HepG2 (cell line): ENCODE measurements around the gene SULT1C4. TPM values are rescaled to one million over a fixed set of nuclear protein-coding genes. Genes with fewer than 3 reads are reported as not detected.
A peak's percentile ranks its signal among the peaks of the same experiment; 100 is the strongest.

Experiments
- ATAC-seq: fragments of 200-7000 bp; cut with Tn5 transposase; 3 replicates; pipeline ENCODE4 v1.9.1; 2020; ENCODE audit warnings: mild to moderate bottlenecking, moderate library complexity
- BruUV-seq: library from RNA; stranded (reverse); fragments of 400-500 nt; replicated peaks from 2 replicates; lab custom pipeline; 2021; lab: Mats Ljungman, UMichigan
- CTCF ChIA-PET: fragments of 300-600 bp; formaldehyde crosslinking; extraction: SDS; loops from one replicate; lab custom pipeline; 2021; ENCODE audit warnings: low total read pairs, inconsistent platforms, low intra/inter-chr PET ratio; lab: Yijun Ruan, JAX
- POLR2A ChIA-PET: fragments of 350-600 bp; sonication (Branson Sonifier 250); formaldehyde crosslinking; loops from one replicate; lab custom pipeline; 2020; ENCODE audit warnings: antibody characterized with exemption, inconsistent platforms; lab: Yijun Ruan, JAX
- DNase-seq: peaks from one replicate; pipeline ENCODE4 v3.0.0-alpha.2; 2015; ENCODE audit warnings: low spot score
- FAIRE-seq: peaks from 3 replicates; lab custom pipeline; 2011; peaks lifted over from hg19 to GRCh38; lab: Jason Lieb, UNC
- H2AFZ ChIP-seq: one replicate; pipeline ENCODE4 v1.6.1; 2011; ENCODE audit warnings: low read length, inconsistent platforms
- H3K27ac ChIP-seq: fragments of 300-600 bp; 3 replicates; pipeline ENCODE4 v1.8.0; 2011; ENCODE audit warnings: mixed run types, mild to moderate bottlenecking, mixed read lengths, low read length, inconsistent platforms; ENCODE audit not compliant: insufficient read depth; ENCODE audit errors: extremely low read length
- H3K27me3 ChIP-seq, 2 experiments: fragments of 200-600 bp in 1 of 2; 2 replicates in 1 of 2; 3 replicates in 1 of 2; pipeline versions ENCODE4 v1.6.0 to v1.8.0; 2011; ENCODE audit warnings: low read length in 2 of 2, mild to moderate bottlenecking in 2 of 2, moderate library complexity in 2 of 2, inconsistent platforms in 1 of 2; ENCODE audit not compliant: insufficient read depth in 2 of 2, control insufficient read depth in 1 of 2
- H3K36me3 ChIP-seq, 2 experiments: fragments of 200-600 bp in 1 of 2; replicated peaks in 1 of 2; 2 replicates in 1 of 2; 3 replicates in 1 of 2; pipeline versions ENCODE4 v1.5.1 to v1.8.0; 2011; ENCODE audit warnings: low read length in 2 of 2, inconsistent platforms in 1 of 2; ENCODE audit not compliant: insufficient read depth in 2 of 2, control insufficient read depth in 1 of 2
- H3K4me1 ChIP-seq: 2 replicates; pipeline ENCODE4 v1.5.1; 2012; ENCODE audit warnings: low read length, inconsistent platforms; ENCODE audit not compliant: insufficient read depth
- H3K4me2 ChIP-seq: 2 replicates; pipeline ENCODE4 v1.6.0; 2011; ENCODE audit warnings: low read depth, low read length, inconsistent platforms
- H3K4me3 ChIP-seq, 3 experiments: fragments of 200-600 bp in 1 of 3; sonication (generic), shearing (Covaris generic) in 1 of 3; replicated peaks in 1 of 3; 2 replicates each; pipeline ENCODE4 v1.5.1; 2011 to 2016; ENCODE audit warnings: low read length in 3 of 3, inconsistent platforms in 2 of 3, low read depth in 2 of 3, mild to moderate bottlenecking in 2 of 3, control low read depth in 1 of 3, mixed read lengths in 1 of 3; ENCODE audit not compliant: insufficient read depth in 1 of 3
- H3K79me2 ChIP-seq: one replicate; pipeline ENCODE4 v1.6.1; 2011; ENCODE audit warnings: low read length, inconsistent platforms; ENCODE audit not compliant: insufficient read depth
- H3K9ac ChIP-seq: 2 replicates; pipeline ENCODE4 v1.6.0; 2011; ENCODE audit warnings: mild to moderate bottlenecking, low read depth, low read length, inconsistent platforms; ENCODE audit not compliant: insufficient read depth
- H3K9me3 ChIP-seq: 2 replicates; pipeline ENCODE4 v1.5.1; 2012; ENCODE audit warnings: mild to moderate bottlenecking, low read length
- H4K20me1 ChIP-seq: 2 replicates; pipeline ENCODE4 v1.6.0; 2011; ENCODE audit warnings: inconsistent platforms, mild to moderate bottlenecking, low read length, moderate library complexity; ENCODE audit not compliant: insufficient read depth
- GATAD2A ChIP-seq: IDR thresholded peaks from 2 replicates; pipeline ENCODE4 v1.6.1; 2016
- HMG20A ChIP-seq: IDR thresholded peaks from 2 replicates; pipeline ENCODE4 v1.6.1; 2016; ENCODE audit warnings: borderline replicate concordance
- MAFK ChIP-seq, 2 experiments: IDR thresholded peaks in 1 of 2; conservative IDR thresholded peaks in 1 of 2; 2 replicates each; pipeline ENCODE4 v1.6.1; 2011; ENCODE audit warnings: improper control_type of control experiment in 2 of 2, low read length in 2 of 2
- MBNL3 ChIP-seq: fragments of 250-450 bp; sonication (Bioruptor Pico); conservative IDR thresholded peaks from 2 replicates; pipeline ENCODE4 v1.8.0; 2022; ENCODE audit warnings: mild to moderate bottlenecking, inconsistent platforms
- PPARG ChIP-seq: conservative IDR thresholded peaks from 2 replicates; pipeline ENCODE4 v1.6.1; 2016; ENCODE audit warnings: missing biosample characterization, missing genetic modification reagents
- PTBP1 ChIP-seq: fragments of 200-400 bp; formaldehyde crosslinking; IDR thresholded peaks from 2 replicates; pipeline ENCODE4 v1.6.1; 2018; ENCODE audit warnings: low read length, low read depth; ENCODE audit not compliant: poor library complexity, severe bottlenecking
- SALL1 ChIP-seq: sonication (generic); formaldehyde crosslinking; IDR thresholded peaks from 2 replicates; pipeline ENCODE4 v1.8.0; 2022; ENCODE audit warnings: mild to moderate bottlenecking, missing genetic modification reagents
- SP140L ChIP-seq: sonication (generic); formaldehyde crosslinking; IDR thresholded peaks from 2 replicates; pipeline ENCODE4 v1.4.0; 2020; ENCODE audit warnings: missing genetic modification reagents, borderline replicate concordance
- TARDBP ChIP-seq: sonication (generic); formaldehyde crosslinking; IDR thresholded peaks from 2 replicates; pipeline ENCODE4 v1.8.0; 2022; ENCODE audit warnings: mild to moderate bottlenecking, missing genetic modification reagents
- TBX2 ChIP-seq: sonication (generic); formaldehyde crosslinking; IDR thresholded peaks from 2 replicates; pipeline ENCODE4 v1.5.0; 2020; ENCODE audit warnings: missing genetic modification reagents, mild to moderate bottlenecking, borderline replicate concordance
- TOE1 ChIP-seq: sonication (generic); formaldehyde crosslinking; IDR thresholded peaks from 2 replicates; pipeline ENCODE4 v1.4.0; 2020; ENCODE audit warnings: mild to moderate bottlenecking, missing genetic modification reagents
- ZBTB39 ChIP-seq: sonication (generic); formaldehyde crosslinking; IDR thresholded peaks from 2 replicates; pipeline ENCODE4 v1.5.0; 2020; ENCODE audit warnings: missing genetic modification reagents
- ZIK1 ChIP-seq: sonication (generic); formaldehyde crosslinking; IDR thresholded peaks from 2 replicates; pipeline ENCODE4 v1.5.0; 2020; ENCODE audit warnings: mild to moderate bottlenecking, low read depth, missing genetic modification reagents, borderline replicate concordance
- ZNF670 ChIP-seq: sonication (generic); formaldehyde crosslinking; IDR thresholded peaks from 2 replicates; pipeline ENCODE4 v1.8.0; 2022; ENCODE audit warnings: mild to moderate bottlenecking, missing genetic modification reagents, borderline replicate concordance
- WGBS: methylation state at CpG from one replicate; pipeline ENCODE4 v1.1.6; 2017; ENCODE audit warnings: low lambda C conversion rate; 5-methylcytosine and 5-hydroxymethylcytosine counted together
- in situ Hi-C: cut with HindIII; loops from 2 replicates; pipeline ENCODE4 v1.10.0; 2017; ENCODE audit warnings: low pct_unique_long_range_greater_than_20kb; ENCODE audit not compliant: extremely low pct_ligation_motif_present
- intact Hi-C: fragments of 100-400 bp; cut with micrococcal nuclease; formaldehyde crosslinking; loops from one replicate; pipeline ENCODE4 v1.10.0; 2022; ENCODE audit not compliant: unreplicated experiment
- polyA plus RNA-seq, 8 experiments: library from polyadenylated mRNA; depleted of rRNA in 3 of 8; stranded (reverse) in 7 of 8; unstranded in 1 of 8; fragments of >200 nt; fragmentation: Illumina TruSeq in 4 of 8; extraction: Trizol in 4 of 8; gene quantifications; 2 replicates each; pipeline versions ENCODE4 v1.2.1 to v1.2.3, GENCODE V29; 2011 to 2016; ENCODE audit warnings: low read depth in 4 of 8, missing spikeins in 1 of 8, mixed read lengths in 1 of 8; ENCODE audit not compliant: insufficient read depth in 1 of 8
- total RNA-seq, 5 experiments: library from RNA; depleted of rRNA; stranded (reverse); fragments of >200 nt; fragmentation: Illumina TruSeq; extraction: Trizol; gene quantifications; 2 replicates each; pipeline ENCODE4 v1.2.3, GENCODE V29; 2016; ENCODE audit warnings: low read depth in 1 of 5

SULT1C4 gene
- total and polyA plus RNA-seq, 2 of the 13 experiments (the other 11 are each of a cell fraction or from before 2014, with no cell fraction given) = 1.3 to 8.6 TPM

- ChIA-PET POLR2A (interaction anchor here (0.6 to 2.1 kb wide), 7 partner anchors 7 to 149 kb away, joined by 3 to 10 read pairs (median 5); partner anchors contain the start of genes GCC2, LIMS1 and SULT1C4), CTCF (no interaction called here)
- no peaks in the 10 kb centered on the region for H3K27me3 ChIP-seq
- H3K9ac ChIP-seq = no peak overlapping the region
- no peak for ATAC-seq
- H3K27ac ChIP-seq = peak overlapping the region; percentile 7
- peaks cover 0 to 6% of the 10 kb centered on the region in 2 experiments; a peak in 1 of 5 replicates for H3K36me3 ChIP-seq
- peaks cover 29% of the 10 kb centered on the region for H3K4me1 ChIP-seq
- no peak for DNase-seq
- no peaks in the 10 kb centered on the region for H3K79me2 ChIP-seq
- in situ Hi-C loops (no loop called here), intact Hi-C loops (loop anchor here (2.0 to 5.0 kb wide), 2 partner anchors 14 to 147 kb away; partner anchors contain the start of gene LIMS1)
- FAIRE-seq = no peak
- no TSS peak for BruUV-seq
- 80% methylated on average over 5 of the region's 5 CpGs for WGBS
- no peak overlapping the region for H2AFZ ChIP-seq
- TF ChIP-seq MAFK (conservative IDR thresholded peaks at IDR 0.05 in 1 of 2, IDR thresholded peaks at IDR 0.05 in 1 of 2; ENCODE audit: low read length in 2 of 2) (peak in 1 of 2 experiments; percentile 21; a peak in 1 of 4 replicates), SP140L (no peak)
- H4K20me1 ChIP-seq = no peaks in the 10 kb centered on the region
- no peak overlapping the region for H3K4me2 ChIP-seq
- H3K9me3 ChIP-seq = no peaks in the 10 kb centered on the region
- no peak overlapping the region for H3K4me3 ChIP-seq
Observed at GRCh38 chr2:108384662-108385393, 7.1 kb downstream of the SULT1C4 start.

- Histone ChIP-seq H3K79me2 (no peaks in the 10 kb centered on the region), H2AFZ (no peak overlapping the region), H3K27me3 (no peaks in the 10 kb centered on the region), H3K4me3 (no peak overlapping the region), H3K9me3 (no peaks in the 10 kb centered on the region), H3K36me3 (peaks cover 0 to 6% of the 10 kb centered on the region in 2 experiments; a peak in 1 of 5 replicates), H3K4me2 (peak overlapping the region; percentile 23), H3K9ac (no peak overlapping the region), H3K27ac (peak overlapping the region; percentile 7), H3K4me1 (peaks cover 29% of the 10 kb centered on the region), H4K20me1 (no peaks in the 10 kb centered on the region)
- ATAC-seq (peak; percentile 100), FAIRE-seq (peak; percentile 86), DNase-seq (peak; percentile 87)
- ChIA-PET CTCF (no interaction called here), POLR2A (interaction anchor here (0.6 to 2.1 kb wide), 8 partner anchors 8 to 148 kb away, joined by 3 to 10 read pairs (median 4); partner anchors contain the start of genes GCC2, LIMS1 and SULT1C4)
- WGBS = 63% methylated on average over 5 of the region's 5 CpGs
- intact Hi-C loops = loop anchor here (2.0 to 5.0 kb wide), 2 partner anchors 15 to 147 kb away; partner anchors contain the start of gene LIMS1
- in situ Hi-C loops = no loop called here
- no TSS peak for BruUV-seq
- peak; percentile 82 for TF ChIP-seq GATAD2A (CRISPR knock-in tag)
- no peak for TF ChIP-seq ZIK1 (CRISPR knock-in tag)
- TF ChIP-seq TARDBP (CRISPR knock-in tag) = no peak
- no peak for TF ChIP-seq ZBTB39 (CRISPR knock-in tag)
- peak; percentile 59 for TF ChIP-seq SALL1 (CRISPR knock-in tag)
- TF ChIP-seq TBX2 (CRISPR knock-in tag) = peak; percentile 73; the same call in 1 of the 2 replicates
- TF ChIP-seq ZNF670 (CRISPR knock-in tag) = no peak
- TF ChIP-seq HMG20A (CRISPR knock-in tag) = peak; percentile 69; the same call in 1 of the 2 replicates
- TF ChIP-seq MBNL3 = no peak
- TF ChIP-seq PTBP1 = no peak
- peak; percentile 56; the same call in 1 of the 2 replicates for TF ChIP-seq PPARG (CRISPR knock-in tag)
- TF ChIP-seq TOE1 = no peak
Observed at GRCh38 chr2:108385411-108386071, 7.8 kb downstream of the SULT1C4 start.
